Fibroblast of pulmonary artery (primary cell): ENCODE measurements around the gene ZNF613.
"Not testable (repeated sequence)": the region's sequence is repeated elsewhere in the genome, so short reads cannot be mapped to it uniquely, and the experiment has no call there.

Source experiments
- DNase-seq: peaks from one replicate; pipeline ENCODE4 v3.0.0-alpha.2; 2010; ENCODE audit warnings: low read depth
- H3K4me3 ChIP-seq: replicated peaks from 2 replicates; pipeline ENCODE4 v1.5.1; 2011; ENCODE audit warnings: low read depth, mild to moderate bottlenecking, control low read depth, low read length, moderate library complexity
- CTCF ChIP-seq: IDR thresholded peaks from 2 replicates; pipeline ENCODE4 v1.5.1; 2011; ENCODE audit warnings: mild to moderate bottlenecking, control low read depth, low read length, inconsistent platforms; ENCODE audit errors: missing control alignments

ZNF613 gene

GRCh38 chr19:51971624-51972023 lies 44.4 kb downstream of the ZNF613 start:
- no peak for TF ChIP-seq CTCF
- H3K4me3 ChIP-seq, result no peak overlapping the region
- peak; percentile 24 for DNase-seq

GRCh38 chr19:51975787-51976186 lies 48.5 kb downstream of the ZNF613 start:
- DNase-seq, H3K4me3 ChIP-seq: not testable (repeated sequence)

GRCh38 chr19:51976852-51977251 lies 49.6 kb downstream of the ZNF613 start:
- no peak for TF ChIP-seq CTCF
- H3K4me3 ChIP-seq, result no peak overlapping the region

GRCh38 chr19:51977346-51977745 lies 50.1 kb downstream of the ZNF613 start:
- TF ChIP-seq CTCF, result no peak
- no peak overlapping the region for H3K4me3 ChIP-seq

More at GRCh38 chr19:51976852-51977251, 49.6 kb downstream of the ZNF613 start:
- no peak for DNase-seq

GRCh38 chr19:51978882-51979281 lies 51.6 kb downstream of the ZNF613 start:
- H3K4me3 ChIP-seq, result no peak overlapping the region
- no peak for TF ChIP-seq CTCF
- DNase-seq, result no peak

More at GRCh38 chr19:51977346-51977745, 50.1 kb downstream of the ZNF613 start:
- DNase-seq, result no peak

GRCh38 chr19:51980116-51980736 lies 53.0 kb downstream of the ZNF613 start:
- DNase-seq, result peak; percentile 29
- TF ChIP-seq CTCF, result no peak
- no peak overlapping the region for H3K4me3 ChIP-seq

- DNase-seq, result not testable (repeated sequence)
These were observed 53.7 kb downstream of the ZNF613 start for GRCh38 chr19:51980926-51981325.

GRCh38 chr19:51983361-51983760 lies 56.1 kb downstream of the ZNF613 start:
- TF ChIP-seq CTCF, result no peak
- DNase-seq, result no peak
- H3K4me3 ChIP-seq, result no peak overlapping the region

More at GRCh38 chr19:51980926-51981325, 53.7 kb downstream of the ZNF613 start:
- not testable (repeated sequence) for H3K4me3 ChIP-seq
